ENCODE results near the gene SLC12A4.
"Not testable (repeated sequence)": the region's sequence is repeated elsewhere in the genome, so short reads cannot be mapped to it uniquely, and the experiment has no call there.

Gene SLC12A4

DNA sequence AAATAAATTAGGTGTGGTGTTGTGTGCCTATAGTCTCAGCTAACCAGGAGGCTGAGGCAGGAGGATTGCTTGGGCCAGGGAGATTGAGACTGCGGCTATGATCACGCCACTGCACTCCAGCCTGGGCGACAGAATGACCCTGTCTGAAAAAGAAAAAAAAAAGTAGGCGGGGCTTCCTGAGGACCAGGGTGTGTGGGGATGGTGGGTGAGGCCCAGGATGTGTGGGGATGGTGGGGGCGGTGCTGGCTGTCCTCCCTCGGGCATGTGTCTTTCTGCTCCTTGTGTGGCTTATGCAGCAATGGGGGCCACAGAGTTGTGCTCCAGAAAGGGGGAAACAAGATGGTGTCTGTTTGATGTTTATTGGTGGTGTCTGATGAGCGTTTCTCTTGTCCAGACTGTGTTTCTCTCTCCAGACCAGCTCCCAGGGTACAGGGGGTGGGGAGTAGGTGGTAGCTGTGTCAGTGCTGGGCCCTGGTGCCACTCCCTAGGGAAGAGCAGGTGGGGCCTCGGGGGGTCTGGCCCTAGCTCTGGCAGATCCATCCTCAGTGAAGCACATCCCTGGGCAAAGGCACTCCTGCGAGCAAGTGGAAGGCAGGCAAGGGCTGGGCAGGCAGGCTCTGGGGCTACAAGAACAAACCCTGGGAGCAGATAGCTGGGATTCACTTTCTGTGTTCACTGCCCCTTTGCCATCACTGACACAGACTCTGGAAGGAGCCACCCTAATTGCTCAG is 26.8 kb downstream of the SLC12A4 start:
- no peak for DNase-seq (ENCODE audit: low read depth in 2 of 2)

DNA sequence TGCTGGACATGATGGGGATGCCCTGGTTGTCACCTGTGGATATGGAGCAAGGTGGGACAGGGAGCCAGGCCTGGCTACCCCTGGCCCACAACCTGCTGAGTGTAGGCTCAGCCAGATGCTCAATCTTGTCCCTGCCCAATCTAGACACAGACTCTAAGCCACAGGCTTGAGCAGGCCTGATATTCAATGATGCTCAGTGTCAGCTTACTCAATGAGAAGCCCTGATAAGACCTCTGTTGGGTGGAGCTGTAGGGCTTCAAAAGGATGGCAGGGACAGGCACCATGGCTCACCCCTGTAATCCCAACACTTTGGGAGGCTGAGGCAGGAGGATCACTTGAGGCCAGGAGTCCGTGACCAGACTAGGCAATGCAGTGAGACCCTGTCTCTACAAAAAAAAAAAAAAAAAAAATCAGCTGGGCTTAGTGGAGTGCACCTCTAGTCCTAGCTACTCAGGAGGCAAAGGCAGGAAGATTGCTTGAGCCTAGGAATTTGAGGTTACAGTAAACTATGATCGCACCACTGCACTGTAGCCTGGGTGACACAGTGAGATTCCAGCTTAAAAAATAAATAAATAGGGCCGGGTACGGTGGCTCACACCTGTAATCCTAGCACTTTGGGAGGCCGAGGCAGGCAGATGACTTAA is 27.9 kb downstream of the SLC12A4 start:
- no peak for DNase-seq (ENCODE audit: low read depth in 2 of 2)

DNA sequence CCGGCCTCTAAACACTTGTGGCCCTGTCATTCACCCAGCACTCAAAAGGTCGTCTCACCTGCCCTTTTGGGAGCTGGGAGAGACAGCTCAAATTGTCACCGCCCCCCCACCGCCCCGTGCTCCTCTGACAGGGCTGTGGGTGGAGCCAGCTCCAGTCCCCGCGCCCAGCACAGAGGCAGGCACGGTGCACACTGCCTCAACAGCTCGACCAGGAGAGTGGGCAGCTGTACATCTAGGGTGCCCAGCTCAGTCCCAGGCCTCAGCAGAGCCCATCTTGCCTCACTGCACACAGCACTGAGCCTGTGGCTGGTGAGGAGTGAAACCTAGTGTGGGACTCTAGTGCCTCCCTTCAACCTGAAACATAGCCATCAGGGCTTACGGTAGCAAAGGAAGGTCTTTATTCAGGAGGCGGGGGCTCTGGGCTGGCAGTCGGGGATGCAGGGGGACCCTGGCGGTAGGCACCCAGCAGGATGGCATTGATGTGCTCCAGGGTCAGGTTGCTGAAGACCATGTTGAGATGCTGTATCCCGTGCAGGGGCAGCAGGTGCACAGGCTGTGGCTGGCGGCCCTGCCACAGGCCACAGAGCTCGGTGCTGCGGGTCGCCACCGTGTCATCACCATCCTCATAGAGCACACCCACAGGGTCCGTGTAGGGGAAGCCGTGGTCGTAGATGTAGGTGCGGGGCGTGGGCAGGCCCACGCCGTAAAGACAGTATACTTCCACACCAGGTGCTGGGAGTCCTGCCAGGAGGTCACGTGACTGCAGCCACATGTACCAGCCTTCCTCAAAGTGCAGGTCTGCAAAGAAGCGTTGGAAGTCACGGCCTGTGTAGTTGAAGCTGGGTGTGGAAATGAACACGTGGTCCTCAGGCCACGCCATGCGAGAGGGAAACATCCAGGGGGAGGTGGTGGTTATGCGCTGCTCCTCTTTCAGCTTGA is 28.7 kb downstream of the SLC12A4 start:
- no peak for DNase-seq (ENCODE audit: low read depth in 2 of 2)

DNA sequence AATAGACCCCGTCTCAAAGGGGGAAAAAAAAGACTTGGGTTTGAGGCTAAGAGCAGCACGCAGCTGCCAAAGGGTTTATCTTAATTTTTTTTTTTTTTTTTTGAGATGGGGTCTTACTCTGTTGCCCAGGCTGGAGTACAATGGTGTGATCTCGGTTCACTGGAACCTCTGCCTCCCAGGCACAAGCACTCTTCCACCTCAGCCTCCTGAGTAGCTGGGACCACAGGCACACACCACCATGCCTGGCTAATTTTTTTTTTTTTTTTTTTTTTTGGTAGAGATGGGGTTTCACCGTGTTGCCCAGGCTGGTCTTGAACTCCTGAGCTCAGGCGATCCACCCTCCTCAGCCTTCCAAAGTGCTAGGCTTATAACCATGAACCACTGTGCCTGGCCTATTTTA is 30.7 kb downstream of the SLC12A4 start:
- not testable (repeated sequence) for DNase-seq (ENCODE audit: low read depth in 2 of 2)

DNA sequence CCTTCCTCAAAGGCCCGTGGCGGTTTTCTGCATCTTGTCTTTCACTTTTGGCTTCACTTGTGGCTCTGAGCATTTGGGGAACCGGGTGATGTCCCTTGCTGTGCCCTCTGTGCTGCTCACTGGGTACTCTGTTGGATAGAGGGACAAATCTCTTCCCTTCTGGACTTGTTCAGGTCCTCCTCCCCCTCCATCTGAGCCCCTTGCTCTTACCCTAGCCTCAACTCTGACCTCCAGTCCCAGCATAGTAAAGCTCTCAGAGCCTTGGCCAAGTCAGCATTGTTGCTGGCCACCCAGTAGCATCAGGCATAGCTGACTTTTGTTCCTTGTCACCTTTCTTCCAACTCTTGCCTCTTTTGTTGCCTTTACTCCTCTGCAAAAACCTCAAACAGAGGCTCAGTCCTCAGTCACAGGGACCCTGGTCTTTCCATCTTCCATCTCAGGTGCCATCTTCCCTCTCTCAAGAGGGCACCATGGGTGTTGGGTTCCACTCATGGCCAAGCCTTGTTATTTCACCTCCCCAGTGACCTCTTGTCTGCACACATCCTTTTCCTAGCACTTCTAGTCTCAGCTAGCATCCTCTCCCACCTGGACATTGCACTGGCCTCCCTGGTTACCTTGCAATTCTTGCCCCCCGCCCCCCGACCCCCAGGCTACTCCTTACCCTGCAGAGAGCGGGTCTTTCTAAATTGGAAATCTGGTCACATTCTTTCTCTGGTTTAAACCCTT is 31.4 kb downstream of the SLC12A4 start:
- DNase-seq (ENCODE audit: low read depth in 2 of 2): no peak

DNA sequence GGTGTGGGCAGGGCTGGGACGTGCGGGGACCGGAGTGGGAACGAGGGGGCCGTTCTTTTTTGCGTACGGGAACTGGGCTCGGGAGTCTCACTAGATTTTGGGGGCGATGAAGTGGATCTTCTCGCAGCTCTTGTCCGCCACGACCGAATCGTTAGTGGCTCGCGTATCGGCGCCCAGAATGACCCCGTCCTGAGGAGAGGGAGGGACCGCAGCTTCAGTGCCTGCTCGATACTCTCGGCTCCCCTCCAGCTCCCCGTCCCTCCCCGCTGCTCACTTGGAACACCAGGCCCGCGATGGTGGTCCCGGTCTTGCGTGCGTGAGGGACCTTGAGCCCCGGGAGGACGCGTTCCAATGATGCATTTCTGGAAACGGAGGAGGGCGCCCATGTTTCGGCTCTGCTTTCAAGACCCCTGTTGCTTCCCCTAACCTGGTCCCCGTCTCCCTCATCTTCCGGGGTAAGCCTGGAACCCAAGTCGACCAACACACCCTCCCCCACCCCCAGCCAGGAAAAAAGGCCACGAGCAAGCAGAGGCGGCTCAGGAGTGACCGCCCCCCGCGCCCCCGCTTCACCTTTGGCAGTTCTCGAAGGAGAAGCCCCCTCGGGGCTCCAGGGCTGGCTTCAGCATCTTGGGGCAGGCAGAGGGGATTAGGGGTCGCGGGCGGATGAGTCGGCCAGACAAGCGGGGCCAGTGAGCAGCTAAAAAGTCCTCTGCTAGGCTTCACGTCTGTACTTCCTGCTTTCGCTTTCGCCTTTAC is 32.1 kb downstream of the SLC12A4 start, which contains the start of gene PSMB10:
TSS of gene PSMB10 (minus strand) at position 727 of the 756 bp plus-strand sequence. CDS start at position 626, 101 bp downstream.
- no peak for DNase-seq (ENCODE audit: low read depth in 2 of 2)

DNA sequence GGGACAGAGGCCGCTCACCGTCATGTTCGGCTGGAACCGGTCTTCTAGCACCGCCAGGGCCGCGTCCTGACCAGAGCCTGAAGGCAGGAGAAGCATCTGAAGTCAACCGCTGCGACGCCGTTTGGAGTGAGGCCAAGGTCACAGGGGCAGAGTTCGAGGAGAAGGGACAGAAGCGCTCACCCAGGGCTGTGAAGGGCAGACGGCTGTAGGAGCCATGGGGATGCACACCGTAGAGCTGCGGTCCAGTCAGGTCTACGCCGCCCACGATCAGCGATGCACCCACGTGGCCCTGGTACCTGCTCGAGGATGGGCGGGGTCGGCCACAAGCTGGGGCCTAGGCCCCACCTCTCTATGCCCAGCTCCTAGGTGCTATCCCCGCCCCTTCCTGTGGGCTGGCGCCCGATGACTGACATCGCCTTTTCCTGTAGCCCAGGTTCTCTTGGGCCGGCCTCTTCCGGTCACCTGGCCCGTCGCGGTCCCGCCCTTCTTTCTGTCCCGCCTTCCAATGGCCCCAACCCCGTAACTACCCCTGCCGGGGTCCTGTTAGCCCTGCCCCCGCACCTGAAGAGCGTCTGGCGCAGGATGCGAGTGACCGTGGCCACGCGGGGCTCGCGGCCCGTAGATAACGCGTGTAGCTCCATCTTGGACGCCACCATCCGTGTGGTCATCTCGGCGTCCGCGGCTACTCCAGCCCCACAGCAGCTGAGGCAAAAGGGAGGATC is 32.9 kb downstream of the SLC12A4 start:
- DNase-seq (ENCODE audit: low read depth in 2 of 2): peak; percentile 72

DNA sequence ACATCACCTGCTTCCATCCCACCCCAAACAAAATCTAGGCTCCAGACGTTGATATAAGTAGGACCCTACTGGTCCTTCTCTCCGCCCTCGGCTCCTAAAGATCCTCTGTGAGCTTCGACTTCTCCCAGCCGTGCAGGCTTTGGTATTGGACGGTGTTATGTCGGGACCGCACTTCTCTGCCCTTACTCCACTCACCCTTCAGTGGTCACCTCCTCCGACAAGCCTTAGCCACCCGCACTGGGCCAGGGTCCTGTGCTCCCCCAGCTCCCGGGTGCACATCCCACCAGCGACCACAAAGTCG is 33.4 kb downstream of the SLC12A4 start:
- no peak for DNase-seq (ENCODE audit: low read depth in 2 of 2)

DNA sequence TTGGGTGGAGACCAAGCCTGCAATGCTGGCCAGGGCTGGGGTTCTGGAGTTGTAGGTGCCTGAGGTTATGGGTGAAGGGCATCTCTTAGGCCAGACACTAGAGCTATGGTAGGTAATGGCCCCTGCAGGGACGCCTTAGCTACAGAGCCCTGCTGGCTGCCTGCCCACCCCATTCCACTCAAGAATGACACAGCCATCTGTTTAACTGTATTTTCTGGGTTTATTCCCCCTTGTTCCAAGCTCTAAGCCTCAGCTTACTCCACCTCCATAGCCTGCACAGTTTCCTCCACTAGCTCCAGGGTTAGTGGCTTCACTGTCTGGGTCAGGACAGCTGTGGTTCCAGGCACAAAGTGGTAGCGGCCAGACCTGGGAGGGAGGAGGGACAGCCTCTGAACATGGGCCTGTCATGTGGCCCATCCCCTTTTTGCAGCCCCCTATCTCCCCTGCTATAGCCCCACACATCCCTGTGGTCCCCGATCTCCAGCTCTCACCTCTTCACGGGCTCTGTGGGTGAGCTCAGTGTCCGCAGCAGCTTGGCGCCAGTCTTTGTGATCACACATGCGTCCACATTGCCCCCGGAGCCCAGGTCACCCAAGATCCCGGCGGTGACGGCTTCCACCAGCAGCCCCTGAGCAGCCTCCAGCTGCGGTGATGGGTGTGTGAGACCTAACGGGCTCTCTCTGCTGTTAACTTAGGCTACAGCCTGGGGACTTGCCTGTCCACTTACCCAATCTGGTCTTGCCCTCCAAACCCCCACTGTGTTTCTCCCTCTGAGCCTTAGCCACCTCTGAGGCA is 33.9 kb downstream of the SLC12A4 start:
- DNase-seq (ENCODE audit: low read depth in 2 of 2): no peak

DNA sequence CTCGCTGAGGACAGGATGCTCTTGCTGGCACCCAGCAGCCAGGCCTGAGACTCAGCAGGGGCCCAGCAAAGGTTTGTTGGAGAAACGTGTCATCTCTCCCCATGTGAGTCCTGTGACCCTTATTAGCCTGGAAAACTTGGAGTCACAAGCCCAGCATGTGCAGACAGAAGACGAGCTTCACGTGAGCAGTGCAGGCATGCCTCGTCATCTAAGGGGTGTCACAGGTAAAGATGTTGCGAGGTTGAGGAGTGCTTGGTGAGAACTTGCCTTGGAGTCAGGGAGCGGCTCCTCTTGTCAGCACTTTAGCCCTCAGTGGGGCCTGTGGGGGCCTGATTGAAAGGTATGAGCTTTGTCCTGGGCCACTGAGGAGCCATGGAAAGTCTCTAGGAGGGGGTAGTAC is 34.6 kb downstream of the SLC12A4 start:
- DNase-seq (ENCODE audit: low read depth in 2 of 2): no peak

DNA sequence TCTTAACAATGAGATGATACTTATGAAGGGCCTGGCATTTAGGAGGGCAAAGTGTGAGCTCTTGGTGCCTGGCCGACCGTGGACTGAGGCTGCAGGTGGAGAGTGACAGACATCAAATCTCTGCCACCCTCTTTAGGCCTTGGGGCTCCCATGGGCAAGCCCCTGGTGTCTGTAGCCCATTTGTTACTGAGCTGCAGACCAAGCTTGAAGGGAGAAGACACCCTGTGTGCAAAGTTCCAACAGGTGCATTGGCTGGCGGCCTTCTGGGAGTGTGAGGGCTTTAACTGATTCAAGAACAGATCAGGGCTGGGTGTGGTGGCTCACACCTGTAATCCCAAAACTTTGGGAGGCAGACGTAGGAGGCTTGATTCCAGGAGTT is 36.0 kb downstream of the SLC12A4 start:
- DNase-seq (ENCODE audit: low read depth in 2 of 2): no peak

DNA sequence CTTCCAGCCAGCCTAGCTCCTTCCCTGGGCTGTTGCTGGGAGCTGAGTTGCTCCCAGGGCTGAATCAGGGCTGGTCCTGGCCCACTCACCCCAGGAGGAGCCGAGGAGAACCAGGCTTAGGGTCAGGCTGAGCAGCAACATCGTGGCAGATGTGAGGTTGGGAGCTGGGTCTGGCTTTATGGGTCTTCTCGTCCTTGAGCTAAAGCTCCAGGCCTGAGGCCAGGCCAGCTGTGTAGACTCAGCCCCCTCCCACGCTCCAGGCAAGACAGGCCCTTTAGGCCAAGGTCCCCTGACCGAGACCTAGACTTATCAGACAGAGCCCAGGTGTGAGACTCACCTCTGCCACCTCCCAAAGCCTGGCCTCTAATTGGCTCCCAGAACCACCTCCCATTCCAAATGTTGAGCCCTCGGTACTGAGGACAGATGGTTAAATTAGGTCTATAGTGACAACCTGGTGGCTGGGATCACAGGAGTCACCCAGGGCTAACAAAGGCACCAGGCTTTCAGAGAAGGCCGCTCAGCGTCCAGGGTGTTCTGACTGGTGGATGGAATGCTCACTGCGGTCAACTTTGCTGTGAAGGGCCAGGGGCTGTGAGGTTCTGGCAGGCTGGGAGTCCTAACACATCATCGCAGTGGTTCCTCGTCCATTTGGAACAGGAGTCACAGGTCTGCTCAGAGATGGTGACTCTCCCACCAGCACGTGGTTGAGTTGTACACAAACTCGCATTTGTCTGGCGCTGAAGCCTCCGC is 36.5 kb downstream of the SLC12A4 start, which contains the start of gene CTRL:
TSS of gene CTRL (minus strand) at position 151 of the 750 bp plus-strand sequence. CDS start at position 141, 10 bp downstream.
- DNase-seq (ENCODE audit: low read depth in 2 of 2): no peak

DNA sequence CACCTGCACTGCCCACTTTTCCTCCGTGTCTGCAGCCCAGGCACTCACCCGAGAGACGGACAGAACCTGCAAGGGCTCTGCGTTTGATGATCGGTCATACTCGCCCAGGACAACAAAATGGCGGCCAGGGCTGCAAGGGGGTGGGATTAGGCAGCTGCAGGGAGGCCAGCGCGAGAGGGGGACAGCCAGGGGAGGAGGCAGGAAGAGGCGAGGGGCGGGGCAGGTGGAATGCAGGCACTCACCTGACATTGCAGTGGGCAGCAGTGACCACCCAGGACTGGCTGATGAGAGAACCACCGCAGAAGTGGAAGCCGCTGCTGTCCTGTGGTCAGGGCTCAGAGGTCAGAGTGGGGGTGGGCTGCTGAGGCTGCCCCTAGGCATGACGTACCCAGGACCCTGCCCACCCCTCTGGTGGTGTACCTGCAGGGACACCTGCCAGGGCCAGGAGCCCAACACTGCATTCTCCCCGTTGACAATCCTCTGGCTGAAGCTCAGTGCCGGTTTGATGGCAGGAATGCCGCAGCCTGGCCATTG is 37.7 kb downstream of the SLC12A4 start:
- no peak for DNase-seq (ENCODE audit: low read depth in 2 of 2)

DNA sequence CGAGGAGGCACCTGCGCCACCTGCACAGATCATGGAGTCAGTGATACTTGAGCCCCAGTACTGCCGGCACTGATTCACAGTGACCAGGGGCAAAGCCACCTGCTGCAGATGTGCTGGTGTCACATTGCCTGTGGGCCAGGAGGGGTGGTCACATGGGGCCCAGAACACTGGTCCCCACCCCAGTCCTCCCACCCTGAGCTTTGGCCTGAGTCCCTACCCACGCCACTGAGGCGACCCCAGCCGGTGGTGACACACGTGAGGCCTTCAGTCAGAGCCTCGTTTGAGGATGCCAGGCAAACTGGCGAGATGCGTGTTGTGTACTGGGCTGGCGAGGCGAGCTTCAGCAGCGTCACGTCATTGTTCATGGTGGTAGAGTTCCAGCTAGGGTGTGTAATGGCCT is 38.2 kb downstream of the SLC12A4 start:
- DNase-seq (ENCODE audit: low read depth in 2 of 2): no peak

DNA sequence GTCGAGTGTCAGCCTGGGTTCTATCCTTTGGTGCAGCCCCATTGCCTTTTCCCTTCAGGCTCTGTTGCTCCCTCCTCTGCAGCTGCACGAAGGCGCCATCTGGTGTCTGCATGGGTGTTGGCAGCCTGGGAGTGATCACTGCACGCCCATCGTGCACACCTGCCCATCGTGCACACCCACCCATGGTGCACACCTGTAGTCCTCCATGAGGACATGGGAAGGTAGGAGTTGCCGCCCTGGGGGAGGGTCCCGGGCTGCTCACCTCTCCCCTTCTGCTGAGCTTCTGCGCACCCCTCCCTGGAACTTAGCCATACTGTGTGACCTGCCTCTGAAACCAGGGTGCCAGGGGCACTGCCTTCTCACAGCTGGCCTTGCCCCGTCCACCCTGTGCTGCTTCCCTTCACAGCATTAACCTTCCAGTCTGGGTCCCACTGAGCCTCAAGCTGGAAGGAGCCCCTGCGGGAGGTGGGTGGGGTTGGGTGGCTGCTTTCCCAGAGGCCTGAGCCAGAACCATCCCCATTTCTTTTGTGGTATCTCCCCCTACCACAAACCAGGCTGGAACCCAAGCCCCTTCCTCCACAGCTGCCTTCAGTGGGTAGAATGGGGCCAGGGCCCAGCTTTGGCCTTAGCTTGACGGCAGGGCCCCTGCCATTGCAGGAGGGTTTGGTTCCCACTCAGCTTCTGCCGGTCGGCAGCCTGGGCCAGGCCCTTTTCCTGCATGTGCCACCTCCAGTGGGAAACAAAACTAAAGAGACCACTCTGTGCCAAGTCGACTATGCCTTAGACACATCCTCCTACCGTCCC is 39.7 kb downstream of the SLC12A4 start:
- no peak for DNase-seq (ENCODE audit: low read depth in 2 of 2)

DNA sequence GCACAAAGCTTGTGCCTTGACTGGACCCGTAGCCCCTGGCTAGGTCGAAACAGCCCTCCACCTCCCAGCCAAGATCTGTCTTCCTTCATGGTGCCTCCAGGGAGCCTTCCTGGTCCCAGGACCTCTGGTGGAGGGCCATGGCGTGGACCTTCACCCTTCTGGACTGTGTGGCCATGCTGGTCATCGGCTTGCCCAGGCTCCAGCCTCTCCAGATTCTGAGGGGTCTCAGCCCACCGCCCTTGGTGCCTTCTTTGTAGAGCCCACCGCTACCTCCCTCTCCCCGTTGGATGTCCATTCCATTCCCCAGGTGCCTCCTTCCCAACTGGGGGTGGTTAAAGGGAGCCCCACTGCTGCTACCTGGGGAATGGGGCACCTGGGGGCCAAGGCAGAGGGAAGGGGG is 40.3 kb downstream of the SLC12A4 start:
- DNase-seq (ENCODE audit: low read depth in 2 of 2): no peak

DNA sequence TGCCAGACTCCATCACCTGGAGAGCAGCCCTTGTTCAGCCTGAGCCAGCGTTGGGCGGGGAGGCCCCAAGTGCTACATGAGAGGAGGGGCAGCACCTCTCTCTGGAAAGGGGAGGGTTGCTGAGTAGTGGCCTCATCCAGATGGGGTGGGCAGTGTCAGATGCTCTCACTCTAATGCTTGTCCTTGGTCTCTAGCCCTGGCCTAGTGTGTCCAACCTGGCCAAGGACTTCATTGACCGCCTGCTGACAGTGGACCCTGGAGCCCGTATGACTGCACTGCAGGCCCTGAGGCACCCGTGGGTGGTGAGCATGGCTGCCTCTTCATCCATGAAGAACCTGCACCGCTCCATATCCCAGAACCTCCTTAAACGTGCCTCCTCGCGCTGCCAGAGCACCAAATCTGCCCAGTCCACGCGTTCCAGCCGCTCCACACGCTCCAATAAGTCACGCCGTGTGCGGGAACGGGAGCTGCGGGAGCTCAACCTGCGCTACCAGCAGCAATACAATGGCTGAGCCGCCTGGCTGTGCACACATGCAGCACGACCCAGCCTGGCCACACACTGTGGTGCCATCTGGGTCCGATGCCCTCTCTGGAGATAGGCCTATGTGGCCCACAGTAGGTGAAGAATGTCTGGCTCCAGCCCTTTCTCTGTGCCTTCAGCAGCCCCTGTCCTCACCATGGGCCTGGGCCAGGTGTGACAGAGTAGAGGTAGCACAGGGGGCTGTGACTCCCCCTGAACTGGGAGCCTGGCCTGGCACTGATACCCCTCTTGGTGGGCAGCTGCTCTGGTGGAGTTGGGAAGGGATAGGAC is 41.1 kb downstream of the SLC12A4 start:
- DNase-seq (ENCODE audit: low read depth in 2 of 2): no peak
